ENCODE measurements around the gene KCP. TPM values are rescaled to one million over a fixed set of nuclear protein-coding genes. Genes with fewer than 3 reads are reported as not detected.

KCP gene
- total RNA-seq, 4 donors from 2014 or later = 0.18 to 3.5 TPM; not detected in 2

DNA sequence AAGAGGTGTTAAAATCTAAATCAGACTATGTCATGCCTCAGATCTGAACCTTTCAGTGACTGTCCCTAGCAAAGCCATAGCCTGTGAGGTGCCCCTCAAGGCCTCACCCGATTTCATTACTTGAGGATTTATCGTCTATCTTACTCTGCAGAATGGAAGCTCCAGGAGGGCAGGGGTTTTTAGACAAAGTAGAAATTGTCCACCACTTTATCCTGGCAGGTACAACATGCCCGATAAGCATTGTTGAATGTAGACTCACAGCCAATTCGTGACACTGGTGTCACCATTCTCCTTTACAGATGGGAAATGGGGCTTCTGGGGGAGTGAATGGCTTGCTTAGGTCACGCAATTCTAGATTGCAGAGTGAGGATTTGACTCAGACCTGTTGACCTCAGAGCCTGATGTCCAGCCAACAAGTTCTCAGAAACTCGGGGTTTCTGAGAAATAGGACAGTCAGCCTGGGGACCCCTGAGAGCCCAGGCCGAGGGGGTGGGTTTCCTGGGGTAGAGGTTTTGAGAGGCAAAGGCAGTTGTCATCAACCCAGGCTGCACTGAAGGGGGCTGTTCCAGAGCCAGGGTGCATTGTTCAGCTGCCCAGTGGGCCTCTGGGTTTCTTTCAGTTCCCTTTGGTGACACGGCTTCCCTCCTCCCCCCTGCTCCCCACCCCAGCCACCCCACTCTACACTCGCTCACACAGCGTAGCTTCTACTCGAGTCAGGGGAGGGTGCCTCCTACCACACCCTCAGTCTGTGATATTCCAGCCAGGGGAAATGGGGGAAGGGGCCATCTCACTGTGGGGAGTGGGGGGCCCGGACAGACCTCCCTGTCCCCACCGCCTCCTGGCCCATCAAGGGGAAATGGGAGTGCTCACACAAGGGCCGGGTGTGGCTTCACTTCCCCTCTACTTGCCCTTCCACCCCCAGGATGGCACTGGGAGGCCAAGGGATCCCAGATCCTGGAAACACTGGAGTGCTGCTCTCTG is 24.1 kb upstream of the KCP start:
- no peak for DNase-seq
- no peaks in the 10 kb centered on the region for H3K36me3 ChIP-seq
- no peak overlapping the region for H3K27ac ChIP-seq
- TF ChIP-seq, protein P1, sequence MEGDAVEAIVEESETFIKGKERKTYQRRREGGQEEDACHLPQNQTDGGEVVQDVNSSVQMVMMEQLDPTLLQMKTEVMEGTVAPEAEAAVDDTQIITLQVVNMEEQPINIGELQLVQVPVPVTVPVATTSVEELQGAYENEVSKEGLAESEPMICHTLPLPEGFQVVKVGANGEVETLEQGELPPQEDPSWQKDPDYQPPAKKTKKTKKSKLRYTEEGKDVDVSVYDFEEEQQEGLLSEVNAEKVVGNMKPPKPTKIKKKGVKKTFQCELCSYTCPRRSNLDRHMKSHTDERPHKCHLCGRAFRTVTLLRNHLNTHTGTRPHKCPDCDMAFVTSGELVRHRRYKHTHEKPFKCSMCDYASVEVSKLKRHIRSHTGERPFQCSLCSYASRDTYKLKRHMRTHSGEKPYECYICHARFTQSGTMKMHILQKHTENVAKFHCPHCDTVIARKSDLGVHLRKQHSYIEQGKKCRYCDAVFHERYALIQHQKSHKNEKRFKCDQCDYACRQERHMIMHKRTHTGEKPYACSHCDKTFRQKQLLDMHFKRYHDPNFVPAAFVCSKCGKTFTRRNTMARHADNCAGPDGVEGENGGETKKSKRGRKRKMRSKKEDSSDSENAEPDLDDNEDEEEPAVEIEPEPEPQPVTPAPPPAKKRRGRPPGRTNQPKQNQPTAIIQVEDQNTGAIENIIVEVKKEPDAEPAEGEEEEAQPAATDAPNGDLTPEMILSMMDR (IDR thresholded peaks at IDR 0.05) = no peak
- no peak for TF ChIP-seq POLR2A (IDR thresholded peaks at IDR 0.05)
- no peak overlapping the region for H3K4me3 ChIP-seq
- H3K4me1 ChIP-seq = peaks cover 0 to 11% of the 10 kb centered on the region in 2 donors
- H3K27me3 ChIP-seq = no peaks in the 10 kb centered on the region
- H3K9me3 ChIP-seq = no peaks in the 10 kb centered on the region
- intact Hi-C loops (cut with DNase I; ENCODE audit: low total_unique reads) = no loop called here

DNA sequence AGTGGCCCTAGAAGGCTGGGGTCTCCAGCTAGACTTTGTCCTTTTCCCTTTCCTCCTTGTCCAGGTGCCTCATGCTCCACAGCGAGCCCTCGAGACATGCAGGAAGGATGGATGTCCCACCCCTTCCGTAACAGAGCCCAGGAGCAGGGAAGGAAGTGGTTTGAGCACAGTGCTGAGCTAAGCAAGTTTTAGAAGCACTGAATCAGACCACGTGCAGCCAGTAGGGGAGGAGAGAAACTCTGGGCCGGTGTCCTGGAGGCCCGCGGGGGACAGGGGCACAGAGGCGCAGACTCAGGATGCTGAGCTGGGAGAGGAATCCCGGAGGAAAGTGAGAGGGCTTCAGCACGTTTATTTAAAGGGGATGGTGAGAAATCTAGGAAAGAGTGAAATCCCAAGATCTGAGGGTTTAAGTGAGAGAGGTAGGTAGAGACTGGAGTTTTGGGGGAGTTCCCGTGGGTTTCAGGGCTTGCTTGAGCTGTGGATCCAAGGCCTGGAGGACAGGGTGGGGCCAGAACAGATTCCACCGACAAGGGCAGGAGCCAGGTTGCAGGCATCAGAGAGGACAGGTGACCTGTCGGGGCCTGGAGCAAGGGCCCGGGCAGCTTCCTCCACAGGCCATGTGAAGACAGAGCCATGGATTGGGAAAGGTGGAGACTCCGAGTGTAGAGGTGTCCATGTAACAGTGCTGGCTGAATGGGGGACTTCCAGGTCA is 22.8 kb upstream of the KCP start:
- Histone ChIP-seq H3K27ac (no peak overlapping the region), H3K4me3 (no peak overlapping the region), H3K36me3 (no peaks in the 10 kb centered on the region), H3K27me3 (no peaks in the 10 kb centered on the region), H3K4me1 (peaks cover 0 to 10% of the 10 kb centered on the region in 2 donors), H3K9me3 (no peaks in the 10 kb centered on the region)
- DNase-seq = no peak
- intact Hi-C loops (cut with DNase I; ENCODE audit: low total_unique reads) = no loop called here
- no peak for TF ChIP-seq POLR2A (IDR thresholded peaks at IDR 0.05)
- TF ChIP-seq, protein P1 (IDR thresholded peaks at IDR 0.05) = no peak

DNA sequence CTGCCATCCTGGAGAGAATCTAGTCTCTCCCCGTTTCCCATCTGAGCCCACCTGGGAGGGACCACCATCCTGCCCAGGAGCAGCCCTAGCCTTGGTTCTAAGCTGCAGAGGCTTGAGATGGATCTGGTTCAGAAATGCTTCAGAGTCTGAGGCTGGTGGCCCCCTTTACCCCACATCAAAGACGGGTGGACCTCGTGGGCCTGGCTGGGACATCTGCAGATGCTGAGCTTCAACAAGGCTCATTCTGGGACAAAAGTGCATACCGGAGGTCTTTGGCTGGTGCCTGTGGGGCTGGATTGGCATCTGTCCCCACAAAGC is 22.3 kb upstream of the KCP start:
- Histone ChIP-seq H3K4me3 (no peak overlapping the region), H3K4me1 (peaks cover 0 to 4% of the 10 kb centered on the region in 2 donors), H3K27me3 (no peaks in the 10 kb centered on the region), H3K27ac (no peak overlapping the region), H3K9me3 (no peaks in the 10 kb centered on the region), H3K36me3 (no peaks in the 10 kb centered on the region)
- intact Hi-C loops (cut with DNase I; ENCODE audit: low total_unique reads) = no loop called here
- TF ChIP-seq, protein P1 (IDR thresholded peaks at IDR 0.05) = no peak
- TF ChIP-seq POLR2A (IDR thresholded peaks at IDR 0.05) = no peak
- DNase-seq = no peak

DNA sequence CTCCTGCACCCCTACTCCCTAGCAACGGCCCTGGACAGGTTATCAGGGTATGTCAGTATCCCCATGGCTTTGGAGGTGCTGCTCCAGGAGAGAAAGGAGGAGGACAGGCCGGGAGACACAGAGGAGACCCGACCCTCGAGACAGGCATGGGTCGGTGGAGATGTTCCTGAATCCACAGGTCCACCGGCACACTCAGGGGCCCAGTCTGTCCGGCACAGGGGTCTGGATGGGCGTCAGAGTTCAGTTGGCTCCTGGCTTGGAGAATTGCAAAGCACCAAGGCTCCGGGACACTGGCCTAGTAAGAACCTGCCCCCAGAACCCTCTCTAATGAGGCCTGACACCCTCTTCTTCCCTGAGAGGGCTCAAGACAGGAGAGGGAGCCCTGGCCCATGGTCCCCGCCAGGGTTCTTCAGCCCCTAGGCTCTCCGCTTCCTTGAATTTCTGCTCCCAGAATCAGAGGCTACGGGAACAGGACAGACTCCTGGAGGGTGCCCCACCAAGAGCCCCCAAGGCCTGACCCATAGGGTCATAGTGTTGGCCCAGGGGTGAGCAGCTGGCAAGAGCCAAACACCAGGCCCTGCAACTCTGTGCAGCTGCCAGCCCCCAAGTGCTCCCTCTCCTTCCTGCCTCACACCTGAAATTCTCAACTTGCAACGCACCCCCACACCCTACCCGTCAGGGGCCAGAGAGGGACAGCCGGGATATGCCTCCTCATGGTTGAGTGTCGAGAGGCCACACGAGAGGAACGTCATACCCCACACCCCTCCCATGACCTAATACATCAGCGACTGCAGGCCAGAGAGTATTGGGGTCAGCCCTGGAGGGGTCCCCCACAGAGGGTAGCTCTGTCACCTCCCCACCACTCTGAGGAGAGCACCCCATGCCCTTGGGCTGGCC is 21.7 kb upstream of the KCP start:
- no peak for DNase-seq
- no peaks in the 10 kb centered on the region for H3K9me3 ChIP-seq
- H3K27ac ChIP-seq = no peak overlapping the region
- intact Hi-C loops (cut with DNase I; ENCODE audit: low total_unique reads) = no loop called here
- H3K4me1 ChIP-seq = no peaks in the 10 kb centered on the region
- TF ChIP-seq POLR2A (IDR thresholded peaks at IDR 0.05) = no peak
- TF ChIP-seq, protein P1 (IDR thresholded peaks at IDR 0.05) = no peak
- H3K27me3 ChIP-seq = no peaks in the 10 kb centered on the region
- no peak overlapping the region for H3K4me3 ChIP-seq
- no peaks in the 10 kb centered on the region for H3K36me3 ChIP-seq

All from uterus (tissue), 4 donors.